ENCODE results near the gene CHURC1. TPM values are rescaled to one million over a fixed set of nuclear protein-coding genes. Genes with fewer than 3 reads are reported as not detected.
A peak's percentile ranks its signal among the peaks of the same experiment; 100 is the strongest.

Gene CHURC1
- total RNA-seq, 1 experiment from 2014 or later: 49.6 TPM

DNA sequence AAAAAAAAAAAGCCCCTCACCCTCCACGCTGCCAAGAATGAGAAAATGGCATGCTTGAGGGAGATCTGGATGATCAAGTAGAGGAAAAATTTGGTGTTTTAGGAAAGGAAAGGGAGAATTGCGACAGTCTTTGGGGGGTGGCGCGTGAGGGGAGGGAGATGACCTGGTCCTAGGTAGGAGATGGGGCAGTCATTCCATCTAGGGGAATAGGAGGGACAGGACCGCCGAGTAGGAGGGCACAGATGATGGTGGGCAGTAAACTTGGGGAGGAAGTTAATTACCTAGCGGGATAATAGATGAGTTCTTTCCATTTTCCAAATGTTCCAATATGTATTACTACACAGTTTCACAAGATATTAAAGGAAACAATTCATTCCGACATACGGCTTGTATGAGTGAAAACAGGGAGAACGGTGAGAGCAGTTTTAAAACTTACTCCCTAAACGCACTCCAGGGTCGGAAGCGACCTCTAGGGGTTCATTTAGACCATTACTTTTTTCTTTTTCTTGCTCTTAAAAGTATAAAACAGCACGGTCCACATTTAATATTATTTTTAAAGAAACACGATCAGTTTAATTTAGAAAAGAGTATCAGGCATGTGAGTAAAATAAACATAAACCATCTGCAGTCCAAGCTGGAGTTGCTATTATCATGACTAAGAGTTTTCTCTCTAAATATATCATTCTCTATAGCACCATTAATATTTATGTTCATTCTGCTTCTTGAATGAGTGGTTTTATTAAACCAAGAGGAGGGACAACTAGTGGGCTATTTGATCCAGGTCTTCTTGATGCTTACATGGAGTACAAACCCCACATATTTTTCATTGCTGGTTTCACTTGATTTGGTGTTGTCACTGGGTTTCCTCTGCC lies 69.4 kb downstream of the CHURC1 start:
- DNase-seq (ENCODE audit: extremely low read depth, low read depth): peak; percentile 20

Small RNA genes lying within 50 kb of the gene (small RNA-seq; reads per million reads assigned to genes)
- 0 reads per million in 2 experiments for gene RPPH1-2P

Other genes with a start within 250 kb of the CHURC1 start
- gene PLEKHG3, start 210.0 kb upstream of the CHURC1 start, total RNA-seq (2014; rRNA removed; shearing (Covaris generic)): 16.4 and 20.6 TPM in 2 replicates
- gene SPTB, start 34.5 kb upstream of the CHURC1 start, total RNA-seq (2014; rRNA removed; shearing (Covaris generic)): 0.09 and 0.10 TPM in 2 replicates
- gene GPX2, start 28.3 kb downstream of the CHURC1 start, total RNA-seq (2014; rRNA removed; shearing (Covaris generic)): not detected in 2 replicates
- 1.5 and 1.8 TPM in 2 replicates for gene RAB15, start 57.9 kb downstream of the CHURC1 start, total RNA-seq (2014; rRNA removed; shearing (Covaris generic))
- gene FNTB, start 72.4 kb downstream of the CHURC1 start, total RNA-seq (2014; rRNA removed; shearing (Covaris generic)): 9.3 and 17.0 TPM in 2 replicates
- 46.2 and 50.1 TPM in 2 replicates for gene MAX, start 188.1 kb downstream of the CHURC1 start, total RNA-seq (2014; rRNA removed; shearing (Covaris generic))

Measured in NCI-H460 (cell line).